ENCODE measurements around the gene USP24. TPM values are rescaled to one million over a fixed set of nuclear protein-coding genes. Genes with fewer than 3 reads are reported as not detected.

The USP24 gene
- total RNA-seq, 6 experiments from 2014 or later, result 19.9 to 28.0 (median 21.9) TPM

DNA sequence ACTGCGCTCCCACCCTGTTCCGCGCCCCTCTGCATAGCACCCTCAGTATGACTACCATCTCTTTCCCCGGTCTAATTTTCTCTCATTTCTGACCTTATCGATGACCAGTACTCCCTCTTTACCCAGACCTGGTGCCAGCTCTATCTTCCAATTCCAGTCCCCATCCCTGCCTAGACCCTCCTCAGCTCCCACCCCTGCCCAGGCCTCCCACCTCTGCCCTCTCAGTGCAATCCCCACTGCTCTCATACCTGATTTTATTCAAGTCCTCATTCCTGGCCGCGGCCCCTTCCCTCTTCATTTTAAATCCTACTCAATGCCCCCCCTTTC, 1.3 kb downstream of the USP24 start:
- ATAC-seq (no peak), DNase-seq (no peak)
- Histone ChIP-seq H3K4me3 (peak overlapping the region; percentile 68 to 90 (median 87)), H3K27ac (peak overlapping the region in 1 of 3 donors; percentile 87), H3K4me1 (peaks cover 0 to 37% (median 14%) of the 10 kb centered on the region in 4 donors), H3K9me3 (no peaks in the 10 kb centered on the region), H3K36me3 (no peaks in the 10 kb centered on the region), H3K27me3 (no peaks in the 10 kb centered on the region)
- intact Hi-C loops (cut with DNase I), result no loop called here
- no peak for TF ChIP-seq POLR2A (IDR thresholded peaks at IDR 0.05)
- TF ChIP-seq, protein P1, sequence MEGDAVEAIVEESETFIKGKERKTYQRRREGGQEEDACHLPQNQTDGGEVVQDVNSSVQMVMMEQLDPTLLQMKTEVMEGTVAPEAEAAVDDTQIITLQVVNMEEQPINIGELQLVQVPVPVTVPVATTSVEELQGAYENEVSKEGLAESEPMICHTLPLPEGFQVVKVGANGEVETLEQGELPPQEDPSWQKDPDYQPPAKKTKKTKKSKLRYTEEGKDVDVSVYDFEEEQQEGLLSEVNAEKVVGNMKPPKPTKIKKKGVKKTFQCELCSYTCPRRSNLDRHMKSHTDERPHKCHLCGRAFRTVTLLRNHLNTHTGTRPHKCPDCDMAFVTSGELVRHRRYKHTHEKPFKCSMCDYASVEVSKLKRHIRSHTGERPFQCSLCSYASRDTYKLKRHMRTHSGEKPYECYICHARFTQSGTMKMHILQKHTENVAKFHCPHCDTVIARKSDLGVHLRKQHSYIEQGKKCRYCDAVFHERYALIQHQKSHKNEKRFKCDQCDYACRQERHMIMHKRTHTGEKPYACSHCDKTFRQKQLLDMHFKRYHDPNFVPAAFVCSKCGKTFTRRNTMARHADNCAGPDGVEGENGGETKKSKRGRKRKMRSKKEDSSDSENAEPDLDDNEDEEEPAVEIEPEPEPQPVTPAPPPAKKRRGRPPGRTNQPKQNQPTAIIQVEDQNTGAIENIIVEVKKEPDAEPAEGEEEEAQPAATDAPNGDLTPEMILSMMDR (IDR thresholded peaks at IDR 0.05), result no peak
- WGBS (ENCODE audit: insufficient coverage, low coverage, low lambda C conversion rate, missing lambda C conversion rate), result 23% methylated on average over 7 of the region's 7 CpGs

GRCh38 chr1:55213151-55213884, 1.8 kb downstream of the USP24 start:
- no peaks in the 10 kb centered on the region for H3K27me3 ChIP-seq
- peak overlapping the region; percentile 68 to 90 (median 87) for H3K4me3 ChIP-seq
- H3K4me1 ChIP-seq, result peaks cover 0 to 37% (median 14%) of the 10 kb centered on the region in 4 donors
- no peaks in the 10 kb centered on the region for H3K9me3 ChIP-seq
- H3K36me3 ChIP-seq, result no peaks in the 10 kb centered on the region
- intact Hi-C loops (cut with DNase I), result no loop called here
- no peak for TF ChIP-seq POLR2A (IDR thresholded peaks at IDR 0.05)
- TF ChIP-seq, protein P1 (IDR thresholded peaks at IDR 0.05), result no peak
- no peak for DNase-seq
- peak overlapping the region in 1 of 3 donors; percentile 87 for H3K27ac ChIP-seq
- no peak for ATAC-seq
- 30% methylated on average over 10 of the region's 10 CpGs for WGBS (ENCODE audit: insufficient coverage, low coverage, low lambda C conversion rate, missing lambda C conversion rate)

DNA sequence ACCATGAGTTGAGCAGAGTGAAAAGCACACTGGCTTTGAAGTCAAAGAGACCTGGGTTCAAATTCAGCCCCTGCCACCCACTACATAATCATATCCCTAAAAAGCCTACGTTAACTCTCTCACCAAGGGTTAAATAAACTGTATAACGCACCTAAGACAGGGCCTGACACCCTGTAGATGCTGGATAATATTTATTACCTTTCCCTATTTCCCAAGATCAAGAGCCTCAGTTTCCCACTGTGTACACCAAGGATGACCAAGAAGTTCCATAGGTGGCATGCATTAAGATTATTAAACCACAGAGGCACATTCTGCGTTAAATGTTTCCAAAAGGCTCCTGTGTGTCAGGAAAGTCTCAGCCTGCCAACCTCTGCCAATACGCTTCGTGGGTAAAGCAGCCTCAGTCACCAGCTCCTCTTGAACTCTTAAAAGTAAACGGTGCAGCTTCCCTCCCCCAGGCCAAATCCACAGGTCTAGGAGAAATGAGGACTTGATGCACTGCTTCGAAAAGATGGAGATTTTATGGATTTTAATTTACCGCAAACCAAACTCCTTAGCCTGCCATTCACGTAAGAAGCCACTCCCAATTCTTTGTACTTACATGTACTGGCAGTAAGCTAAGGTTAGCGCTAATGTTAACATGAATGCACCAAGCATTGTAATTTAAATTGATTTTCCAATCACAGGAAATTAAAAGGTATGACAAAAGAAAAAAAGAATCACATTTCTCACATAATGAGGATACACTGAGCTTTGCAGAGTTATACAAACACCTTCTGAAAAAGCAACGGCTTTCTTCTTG, 2.6 kb downstream of the USP24 start:
- no peak for TF ChIP-seq POLR2A (IDR thresholded peaks at IDR 0.05)
- TF ChIP-seq, protein P1 (IDR thresholded peaks at IDR 0.05), result no peak
- Histone ChIP-seq H3K4me1 (peaks cover 0 to 37% (median 14%) of the 10 kb centered on the region in 4 donors), H3K27ac (no peak overlapping the region)

DNA sequence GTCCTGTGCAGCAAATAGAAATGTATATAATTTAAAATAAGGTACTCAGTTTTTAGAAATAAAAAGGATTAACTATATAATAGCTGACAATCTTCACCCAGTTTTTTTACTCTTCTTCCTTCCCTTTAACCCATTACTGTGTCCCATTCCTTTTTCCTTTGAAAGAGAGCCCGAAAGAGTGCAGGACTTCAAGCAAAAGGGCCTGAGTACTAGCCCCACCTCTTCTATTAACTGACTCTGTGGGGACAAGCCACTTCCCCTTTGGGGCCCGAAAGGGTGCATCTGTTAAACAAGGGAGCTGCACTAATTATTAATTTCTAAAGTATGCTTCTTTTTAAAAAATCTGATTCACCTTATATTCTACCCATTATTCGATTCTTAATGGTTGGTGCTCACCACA, 3.3 kb downstream of the USP24 start:
- 40% methylated on average over 3 of the region's 3 CpGs for WGBS (ENCODE audit: insufficient coverage, low coverage, low lambda C conversion rate, missing lambda C conversion rate)
- Histone ChIP-seq H3K27ac (peak overlapping the region in 1 of 3 donors; percentile 31), H3K4me1 (peaks cover 0 to 37% (median 14%) of the 10 kb centered on the region in 4 donors), H3K4me3 (no peak overlapping the region), H3K27me3 (no peaks in the 10 kb centered on the region), H3K36me3 (no peaks in the 10 kb centered on the region), H3K9me3 (no peaks in the 10 kb centered on the region)
- TF ChIP-seq, protein P1 (IDR thresholded peaks at IDR 0.05), result no peak
- TF ChIP-seq POLR2A (IDR thresholded peaks at IDR 0.05), result no peak
- intact Hi-C loops (cut with DNase I), result no loop called here
- ATAC-seq (no peak), DNase-seq (no peak)

More for the DNA sequence above, 2.6 kb downstream of the USP24 start:
- WGBS (ENCODE audit: insufficient coverage, low coverage, low lambda C conversion rate, missing lambda C conversion rate), result 43% methylated on average over 11 of the region's 11 CpGs
- Histone ChIP-seq H3K36me3 (no peaks in the 10 kb centered on the region), H3K9me3 (no peaks in the 10 kb centered on the region), H3K4me3 (no peak overlapping the region), H3K27me3 (no peaks in the 10 kb centered on the region)
- intact Hi-C loops (cut with DNase I), result no loop called here
- ATAC-seq (no peak), DNase-seq (no peak)
